Subcutaneous adipose tissue (tissue), 4 donors: ENCODE data around the gene CD109. TPM values are rescaled to one million over a fixed set of nuclear protein-coding genes. Genes with fewer than 3 reads are reported as not detected.

Experiments used
- CTCF ChIP-seq: fragments of 450-650 bp; IDR thresholded peaks from one replicate; pipeline ENCODE4 v1.5.1; 2016; ENCODE audit warnings: low read depth, mild to moderate bottlenecking, control low read depth, antibody characterized with exemption, moderate library complexity
- total RNA-seq, 4 donors: library from RNA; depleted of rRNA; stranded (reverse); fragments of >200 nt; gene quantifications; one replicate each; pipeline ENCODE4 v1.1.0, GENCODE V29; 2016

Gene CD109
- total RNA-seq, 4 donors from 2014 or later, result 16.0 to 59.8 (median 22.5) TPM

GRCh38 chr6:73694711-73695411, 1.1 kb upstream of the CD109 start:
- no peak for TF ChIP-seq CTCF

- no peak for TF ChIP-seq CTCF
Measured at GRCh38 chr6:73696966-73697655, 1.1 kb downstream of the CD109 start.

GRCh38 chr6:73699676-73700459, 3.9 kb downstream of the CD109 start:
- TF ChIP-seq CTCF, result no peak

GRCh38 chr6:73702444-73702843, 6.4 kb downstream of the CD109 start:
- no peak for TF ChIP-seq CTCF

- no peak for TF ChIP-seq CTCF
Measured at GRCh38 chr6:73703466-73703865, 7.5 kb downstream of the CD109 start.

GRCh38 chr6:73704260-73704659, 8.3 kb downstream of the CD109 start:
- no peak for TF ChIP-seq CTCF

- TF ChIP-seq CTCF, result no peak
Measured at GRCh38 chr6:73704798-73705197, 8.8 kb downstream of the CD109 start.
